ENCODE measurements around the gene TMEM151A. TPM values are rescaled to one million over a fixed set of nuclear protein-coding genes. Genes with fewer than 3 reads are reported as not detected.

Gene TMEM151A
- total RNA-seq, 2 experiments from 2014 or later = not detected

- ATAC-seq = no peak
- H3K4me3 Mint-ChIP-seq = peak overlapping the region; percentile 95
- no peaks in the 10 kb centered on the region for H3K9me3 Mint-ChIP-seq (ENCODE audit: low read depth)
- H3K36me3 Mint-ChIP-seq = peaks cover 15% of the 10 kb centered on the region
- no peaks in the 10 kb centered on the region for H3K27me3 Mint-ChIP-seq
- DNase-seq = no peak
- peaks cover 51% of the 10 kb centered on the region for H3K4me1 Mint-ChIP-seq
- H3K27ac Mint-ChIP-seq = peak overlapping the region; percentile 13
- CTCF ChIA-PET = interaction anchor here (1.2 to 7.0 kb wide), 8 partner anchors 8 to 563 kb away, joined by 3 to 72 read pairs (median 4); partner anchors contain the start of gene RIN1
These were observed 51.5 kb downstream of the TMEM151A start for GRCh38 chr11:66343176-66343575.

GRCh38 chr11:66344550-66345315 is 53.0 kb downstream of the TMEM151A start, which contains the start of gene BRMS1:
TSS of gene BRMS1 (minus strand) at chr11:66345104. CDS start at chr11:66342234, 2,870 bp downstream.
- peak within 1 kb of the TSS; percentile 95 for H3K4me3 Mint-ChIP-seq
- ATAC-seq (peak; percentile 81), DNase-seq (peak; percentile 99)
- peak within 1 kb of the TSS; percentile 95 for H3K27ac Mint-ChIP-seq
- no peaks in the 10 kb centered on the region for H3K27me3 Mint-ChIP-seq
- CTCF ChIA-PET = interaction anchor here (1.1 to 7.0 kb wide), 8 partner anchors 10 to 62 kb away, joined by 3 to 72 read pairs (median 7); partner anchors contain the start of gene RIN1
- peaks cover 10% of the 10 kb centered on the region for H3K36me3 Mint-ChIP-seq
- H3K4me1 Mint-ChIP-seq = peaks cover 47% of the 10 kb centered on the region
- no peaks in the 10 kb centered on the region for H3K9me3 Mint-ChIP-seq (ENCODE audit: low read depth)

- no peak for ATAC-seq
- Mint-ChIP-seq H3K27me3 (no peaks in the 10 kb centered on the region), H3K36me3 (peaks cover 10% of the 10 kb centered on the region), H3K4me3 (peak overlapping the region; percentile 95), H3K9me3 (ENCODE audit: low read depth) (no peaks in the 10 kb centered on the region), H3K4me1 (peaks cover 47% of the 10 kb centered on the region), H3K27ac (peak overlapping the region; percentile 95)
- CTCF ChIA-PET = interaction anchor here (1.6 to 7.0 kb wide), 7 partner anchors 10 to 62 kb away, joined by 5 to 72 read pairs (median 9); partner anchors contain the start of gene RIN1
- no peak for DNase-seq
These were observed 53.6 kb downstream of the TMEM151A start for GRCh38 chr11:66345316-66345649.

Other genes starting within 250 kb of the TMEM151A start
- gene GAL3ST3, start 242.7 kb upstream of the TMEM151A start, total RNA-seq = not detected
- gene SF3B2, start 239.5 kb upstream of the TMEM151A start, total RNA-seq = 100 to 1,000 TPM; 256 to 281 TPM
- 100 to 1,000 TPM in 1 of 2 experiments, 10 to 100 TPM in 1; 96.6 to 104 TPM for gene PACS1, start 221.6 kb upstream of the TMEM151A start, total RNA-seq
- gene KLC2, start 34.2 kb upstream of the TMEM151A start, total RNA-seq = 10 to 100 TPM; 44.5 to 56.5 TPM
- 100 to 1,000 TPM; 146 to 155 TPM for gene RAB1B, start 23.3 kb upstream of the TMEM151A start, total RNA-seq
- 1 to 10 TPM; 1.1 to 1.2 TPM for gene CNIH2, start 13.7 kb upstream of the TMEM151A start, total RNA-seq
- gene YIF1A, start 2.8 kb upstream of the TMEM151A start, total RNA-seq = 10 to 100 TPM; 56.5 to 73.9 TPM
- 10 to 100 TPM; 16.8 to 35.5 TPM for gene CD248, start 25.1 kb downstream of the TMEM151A start, total RNA-seq
- 1 to 10 TPM in 1 of 2 experiments, under 1 TPM in 1; 0.68 to 2.5 TPM for gene RIN1, start 44.5 kb downstream of the TMEM151A start, total RNA-seq
- 10 to 100 TPM; 55.3 to 56.8 TPM for gene BRMS1, start 53.2 kb downstream of the TMEM151A start, total RNA-seq
- 1 to 10 TPM; 7.9 to 8.7 TPM for gene B4GAT1, start 55.7 kb downstream of the TMEM151A start, total RNA-seq
- gene SLC29A2, start 79.9 kb downstream of the TMEM151A start, total RNA-seq = 10 to 100 TPM in 1 of 2 experiments, 1 to 10 TPM in 1; 7.6 to 10.1 TPM
- under 1 TPM in 1 of 2 experiments, not detected in 1; 0.12 TPM for gene NPAS4, start 129.1 kb downstream of the TMEM151A start, total RNA-seq
- 10 to 100 TPM; 75.5 to 91.3 TPM for gene MRPL11, start 147.0 kb downstream of the TMEM151A start, total RNA-seq
- gene PELI3, start 175.0 kb downstream of the TMEM151A start, total RNA-seq = 1 to 10 TPM; 4.1 to 5.7 TPM
- gene DPP3, start 188.5 kb downstream of the TMEM151A start, total RNA-seq = 10 to 100 TPM; 54.2 to 79.6 TPM
- gene BBS1, start 218.7 kb downstream of the TMEM151A start, total RNA-seq = 10 to 100 TPM; 12.6 to 12.9 TPM

Measured in activated CD8-positive, alpha-beta memory T cell treated with anti-CD3 and anti-CD28 coated beads, Interleukin-2, amount 10 ng/mL, durations not matched to agents 7 days and 5 days (primary cell).